SK-N-SH treated with all-trans-retinoic acid at 6 μM for 48 hours (cell line): ENCODE results near the gene C22orf23.
A peak's percentile ranks its signal among the peaks of the same experiment; 100 is the strongest.

ENCODE experiments used
- ATAC-seq: fragments of 200-7000 bp; cut with Tn5 transposase; 3 replicates; pipeline ENCODE4 v1.9.1; 2020; ENCODE audit warnings: mild to moderate bottlenecking, moderate library complexity
- BACH2 ChIP-seq: fragments of 250-450 bp; sonication (Bioruptor Pico); IDR thresholded peaks from 2 replicates; pipeline ENCODE4 v1.9.0; 2021; ENCODE audit warnings: mild to moderate bottlenecking, borderline replicate concordance
- CREB5 ChIP-seq: fragments of 250-450 bp; sonication (Bioruptor Pico); IDR thresholded peaks from 2 replicates; pipeline ENCODE4 v1.5.1; 2020; ENCODE audit warnings: low read depth, mild to moderate bottlenecking, moderate library complexity
- CSDC2 ChIP-seq: fragments of 250-450 bp; sonication (Bioruptor Pico); IDR thresholded peaks from 2 replicates; pipeline ENCODE4 v1.5.0; 2020; ENCODE audit warnings: mild to moderate bottlenecking, moderate library complexity
- CSRNP3 ChIP-seq: fragments of 250-450 bp; sonication (Bioruptor Pico); IDR thresholded peaks from 2 replicates; pipeline ENCODE4 v1.5.1; 2021; ENCODE audit warnings: mild to moderate bottlenecking, moderate library complexity
- ESRRG ChIP-seq: fragments of 250-450 bp; sonication (Bioruptor Pico); IDR thresholded peaks from 2 replicates; pipeline ENCODE4 v1.6.1; 2021; ENCODE audit warnings: mild to moderate bottlenecking
- ISL1 ChIP-seq: fragments of 250-450 bp; sonication (Bioruptor Pico); IDR thresholded peaks from 2 replicates; pipeline ENCODE4 v2.1.2; 2022; ENCODE audit warnings: mild to moderate bottlenecking, moderate library complexity
- OSR1 ChIP-seq: fragments of 250-450 bp; sonication (Bioruptor Pico); IDR thresholded peaks from 2 replicates; pipeline ENCODE4 v1.8.0; 2022; ENCODE audit warnings: moderate library complexity, mild to moderate bottlenecking, inconsistent platforms
- PATZ1 ChIP-seq: fragments of 250-450 bp; sonication (Bioruptor Pico); IDR thresholded peaks from 2 replicates; pipeline ENCODE4 v1.8.0; 2020; ENCODE audit warnings: mild to moderate bottlenecking, moderate library complexity, borderline replicate concordance
- POU6F1 ChIP-seq: fragments of 250-450 bp; sonication (Bioruptor Pico); IDR thresholded peaks from 2 replicates; pipeline ENCODE4 v1.8.0; 2021; ENCODE audit warnings: low read depth, mild to moderate bottlenecking, moderate library complexity, borderline replicate concordance
- PPARA ChIP-seq: fragments of 250-450 bp; sonication (Bioruptor Pico); IDR thresholded peaks from 2 replicates; pipeline ENCODE4 v1.5.0; 2020; ENCODE audit warnings: mild to moderate bottlenecking, borderline replicate concordance
- SNAI2 ChIP-seq: fragments of 250-450 bp; sonication (Bioruptor Pico); IDR thresholded peaks from 2 replicates; pipeline ENCODE4 v1.5.0; 2020; ENCODE audit warnings: mild to moderate bottlenecking, moderate library complexity
- TCF4 ChIP-seq: fragments of 250-450 bp; sonication (Bioruptor Pico); IDR thresholded peaks from 2 replicates; pipeline ENCODE4 v1.8.0; 2021; ENCODE audit warnings: mild to moderate bottlenecking, moderate library complexity, borderline replicate concordance
- TOX ChIP-seq: fragments of 250-450 bp; sonication (Bioruptor Pico); IDR thresholded peaks from 2 replicates; pipeline ENCODE4 v1.8.0; 2021; ENCODE audit warnings: mild to moderate bottlenecking, moderate library complexity, borderline replicate concordance
- TSHZ2 ChIP-seq: fragments of 250-450 bp; sonication (Bioruptor Pico); IDR thresholded peaks from 2 replicates; pipeline ENCODE4 v1.5.0; 2020; ENCODE audit warnings: mild to moderate bottlenecking, moderate library complexity
- ZC3H10 ChIP-seq: fragments of 250-450 bp; sonication (Bioruptor Pico); IDR thresholded peaks from 2 replicates; pipeline ENCODE4 v1.5.1; 2021; ENCODE audit warnings: mild to moderate bottlenecking, moderate library complexity
- ZFP3 ChIP-seq: fragments of 250-450 bp; sonication (Bioruptor Pico); IDR thresholded peaks from 2 replicates; pipeline ENCODE4 v1.5.0; 2020; ENCODE audit warnings: mild to moderate bottlenecking, moderate library complexity
- ZFP30 ChIP-seq: fragments of 450-650 bp; formaldehyde crosslinking; IDR thresholded peaks from 2 replicates; pipeline ENCODE4 v1.5.0; 2022; ENCODE audit warnings: mild to moderate bottlenecking, moderate library complexity
- ZNF70 ChIP-seq: fragments of 450-650 bp; formaldehyde crosslinking; IDR thresholded peaks from 2 replicates; pipeline ENCODE4 v1.5.0; 2020; ENCODE audit warnings: mild to moderate bottlenecking, moderate library complexity
- ZNF8 ChIP-seq: fragments of 450-650 bp; formaldehyde crosslinking; IDR thresholded peaks from 2 replicates; pipeline ENCODE4 v1.5.0; 2020; ENCODE audit warnings: mild to moderate bottlenecking, moderate library complexity

The C22orf23 gene

GRCh38 chr22:37940698-37941376 lies 12.6 kb downstream of the C22orf23 start:
- no peak for TF ChIP-seq OSR1 (CRISPR knock-in tag)
- TF ChIP-seq PPARA = no peak
- TF ChIP-seq ZNF8 (CRISPR knock-in tag) = no peak
- TF ChIP-seq ESRRG (CRISPR knock-in tag) = no peak
- TF ChIP-seq BACH2 (CRISPR knock-in tag) = no peak
- TF ChIP-seq CREB5 = no peak
- no peak for TF ChIP-seq TOX
- no peak for TF ChIP-seq ZFP3 (CRISPR knock-in tag)
- no peak for TF ChIP-seq CSRNP3 (CRISPR knock-in tag)
- no peak for TF ChIP-seq TSHZ2 (CRISPR knock-in tag)
- no peak for TF ChIP-seq PATZ1 (CRISPR knock-in tag)
- no peak for TF ChIP-seq ISL1 (CRISPR knock-in tag)
- no peak for TF ChIP-seq TCF4
- TF ChIP-seq POU6F1 = no peak
- no peak for TF ChIP-seq SNAI2 (CRISPR knock-in tag)
- no peak for TF ChIP-seq ZNF70 (CRISPR knock-in tag)
- no peak for TF ChIP-seq ZFP30 (CRISPR knock-in tag)
- no peak for ATAC-seq

- peak; percentile 99 for ATAC-seq
Measured at GRCh38 chr22:37933711-37934376, 19.6 kb downstream of the C22orf23 start.

More at GRCh38 chr22:37933711-37934376, 19.6 kb downstream of the C22orf23 start:
- no peak for TF ChIP-seq TSHZ2 (CRISPR knock-in tag)
- TF ChIP-seq CREB5 = no peak
- no peak for TF ChIP-seq ESRRG (CRISPR knock-in tag)
- no peak for TF ChIP-seq ZNF8 (CRISPR knock-in tag)
- TF ChIP-seq PPARA = no peak
- no peak for TF ChIP-seq OSR1 (CRISPR knock-in tag)
- TF ChIP-seq TCF4 = no peak
- no peak for TF ChIP-seq CSDC2
- no peak for TF ChIP-seq POU6F1
- no peak for TF ChIP-seq ZC3H10
- no peak for TF ChIP-seq ZFP30 (CRISPR knock-in tag)
- no peak for TF ChIP-seq ZFP3 (CRISPR knock-in tag)
- TF ChIP-seq, all 23 proteins: peak for 0
